ENCODE results near the gene IBA57. TPM values are rescaled to one million over a fixed set of nuclear protein-coding genes. Genes with fewer than 3 reads are reported as not detected.

IBA57 gene
- polyA plus RNA-seq, 1 of the 3 experiments (the other 2 are of a cell fraction), result 1.8 TPM

DNA sequence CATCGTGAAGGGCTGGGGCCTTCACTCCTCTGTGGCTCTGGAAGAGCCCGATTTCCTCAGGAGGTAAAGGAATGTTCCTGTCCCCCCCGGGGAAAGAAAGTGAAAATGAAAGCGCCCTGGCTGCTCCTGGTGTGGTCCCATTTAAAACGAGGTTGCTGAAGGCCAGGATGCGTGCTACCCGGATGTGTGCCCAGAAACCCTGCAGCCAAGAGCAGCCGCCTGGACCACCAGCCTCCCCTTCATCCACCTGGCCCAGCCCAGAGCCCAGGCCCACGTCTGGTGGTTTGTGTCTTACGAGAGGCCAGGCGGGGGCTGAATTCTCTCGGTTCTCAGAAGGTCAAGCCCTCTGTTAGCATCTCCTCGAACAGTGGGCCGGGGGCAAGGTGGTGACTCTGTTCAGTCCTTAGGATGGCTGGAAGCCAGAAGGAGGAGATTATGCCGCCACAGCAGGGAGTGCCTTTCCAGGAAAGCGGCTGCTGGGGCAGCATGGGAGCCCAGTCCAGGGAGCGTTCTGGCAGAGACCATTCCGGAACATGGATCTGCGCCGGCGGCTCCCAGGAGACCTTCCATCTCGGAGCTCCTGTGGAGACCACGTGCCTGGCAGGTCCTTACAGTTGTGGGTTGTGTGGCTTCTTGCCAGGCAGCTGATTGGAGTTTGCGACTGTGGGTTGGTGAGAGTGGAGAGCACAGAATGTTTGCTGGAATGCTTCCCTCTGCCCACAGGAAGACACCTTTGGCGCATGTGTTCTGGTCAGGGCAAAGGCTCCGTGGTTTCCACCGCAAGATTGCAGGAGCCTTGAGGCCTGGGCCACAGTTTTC, 24.2 kb upstream of the IBA57 start:
- Histone ChIP-seq H2AFZ (ENCODE audit: low read depth) (no peak overlapping the region), H3K9me2 (no peaks in the 10 kb centered on the region), H3K9ac (peak overlapping the region; percentile 98), H3K9me3 (no peaks in the 10 kb centered on the region), H3K27ac (ENCODE audit: low read depth in 2 of 2, low read length in 1 of 2) (peak overlapping the region in 1 of 2 experiments; percentile 89; a peak in 1 of 4 replicates), H3F3A (replicated peaks; ENCODE audit: insufficient read depth) (no peaks in the 10 kb centered on the region), H3K4me1 (ENCODE audit: control insufficient read depth in 1 of 2, insufficient read depth in 2 of 2, low read depth in 1 of 2, low read length in 1 of 2) (peaks cover 23% of the 10 kb centered on the region in 2 experiments; a peak in 2 of 4 replicates), H3K79me2 (ENCODE audit: insufficient read depth) (peaks cover 63% of the 10 kb centered on the region), H3K36me3 (replicated peaks in 1 of 2; ENCODE audit: control insufficient read depth in 1 of 2, insufficient read depth in 2 of 2, low read length in 1 of 2) (peaks cover 4 to 13% of the 10 kb centered on the region in 2 experiments), H3K27me3 (ENCODE audit: insufficient read depth) (peaks cover 12% of the 10 kb centered on the region; the same call in 1 of the 2 replicates), H4K20me1 (ENCODE audit: insufficient read depth) (peaks cover 57% of the 10 kb centered on the region), H3K4me3 (ENCODE audit: low read depth in 2 of 2, low read length in 1 of 2) (peak overlapping the region; percentile 87 to 99), H3K4me2 (peak overlapping the region; percentile 100)
- no peak for TF ChIP-seq JUND (IDR thresholded peaks at IDR 0.05)
- TF ChIP-seq NFIC (IDR thresholded peaks at IDR 0.05; ENCODE audit: borderline replicate concordance), result no peak
- no peak for TF ChIP-seq ELF1 (IDR thresholded peaks at IDR 0.05)
- TF ChIP-seq SMC3 (IDR thresholded peaks at IDR 0.05; ENCODE audit: low read depth, low read length), result no peak
- no peak for TF ChIP-seq TCF12 (IDR thresholded peaks at IDR 0.05)
- no peak for TF ChIP-seq RAD21 (IDR thresholded peaks at IDR 0.05; ENCODE audit: low read length)
- TF ChIP-seq FOXJ3 (CRISPR knock-in tag; IDR thresholded peaks at IDR 0.05), result no peak
- CTCF ChIA-PET, result interaction anchor here (4.5 to 5.4 kb wide), 2 partner anchors 24 to 25 kb away, joined by 22 to 24 read pairs; partner anchors contain the start of gene IBA57
- peak; percentile 34 for DNase-seq
- 46% methylated on average over 14 of the region's 27 CpGs for WGBS (ENCODE audit: low lambda C conversion rate)
- POLR2A ChIA-PET, result no interaction called here

DNA sequence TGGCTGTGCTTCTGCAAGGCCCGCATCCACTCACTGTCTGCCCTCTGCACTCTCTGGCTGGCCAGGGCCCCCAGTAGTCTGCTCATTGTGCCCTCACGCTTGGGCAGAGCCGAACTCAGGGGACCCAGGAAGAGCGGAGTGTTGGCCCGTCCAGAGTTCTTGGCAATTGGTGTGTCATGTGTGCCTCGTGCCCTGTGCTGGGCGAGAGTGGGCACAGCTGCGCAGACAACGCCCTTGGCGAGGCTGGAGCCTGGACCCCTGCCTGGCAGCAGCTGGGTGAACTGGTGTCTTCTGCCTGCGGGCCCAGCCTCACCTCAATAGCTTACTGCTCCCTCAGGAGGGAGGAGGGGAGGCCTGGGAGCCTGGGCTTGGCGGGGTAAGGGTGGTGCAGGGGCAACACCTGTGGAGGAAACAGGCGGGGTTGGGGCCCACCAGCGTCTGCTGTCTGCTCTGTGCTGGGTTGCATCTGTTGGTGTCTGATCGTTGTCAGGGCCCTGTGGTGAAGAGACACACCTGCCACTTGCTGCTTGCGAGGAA, 23.4 kb upstream of the IBA57 start:
- H4K20me1 ChIP-seq (ENCODE audit: insufficient read depth), result peaks cover 63% of the 10 kb centered on the region

More for the DNA sequence above, 23.4 kb upstream of the IBA57 start:
- Histone ChIP-seq H2AFZ (ENCODE audit: low read depth) (no peak overlapping the region), H3K79me2 (ENCODE audit: insufficient read depth) (peaks cover 69% of the 10 kb centered on the region), H3K4me3 (ENCODE audit: low read depth in 2 of 2, low read length in 1 of 2) (peak overlapping the region in 1 of 2 experiments; percentile 99; a peak in 2 of 4 replicates), H3K4me1 (ENCODE audit: control insufficient read depth in 1 of 2, insufficient read depth in 2 of 2, low read depth in 1 of 2, low read length in 1 of 2) (peaks cover 23% of the 10 kb centered on the region in 2 experiments; a peak in 2 of 4 replicates), H3K36me3 (replicated peaks in 1 of 2; ENCODE audit: control insufficient read depth in 1 of 2, insufficient read depth in 2 of 2, low read length in 1 of 2) (peaks cover 4 to 19% of the 10 kb centered on the region in 2 experiments), H3K9me2 (no peaks in the 10 kb centered on the region), H3K4me2 (peak overlapping the region; percentile 100), H3K9me3 (no peaks in the 10 kb centered on the region), H3F3A (replicated peaks; ENCODE audit: insufficient read depth) (no peaks in the 10 kb centered on the region), H3K9ac (peak overlapping the region; percentile 98), H3K27ac (ENCODE audit: low read depth in 2 of 2, low read length in 1 of 2) (no peak overlapping the region), H3K27me3 (ENCODE audit: insufficient read depth) (peaks cover 5% of the 10 kb centered on the region; the same call in 1 of the 2 replicates)
- no peak for TF ChIP-seq EZH2phosphoT487 (IDR thresholded peaks at IDR 0.05; ENCODE audit: borderline replicate concordance, low read depth)
- TF ChIP-seq POLR2AphosphoS5 (IDR thresholded peaks at IDR 0.05; ENCODE audit: low read depth, low read length), result no peak
- TF ChIP-seq, protein P1, sequence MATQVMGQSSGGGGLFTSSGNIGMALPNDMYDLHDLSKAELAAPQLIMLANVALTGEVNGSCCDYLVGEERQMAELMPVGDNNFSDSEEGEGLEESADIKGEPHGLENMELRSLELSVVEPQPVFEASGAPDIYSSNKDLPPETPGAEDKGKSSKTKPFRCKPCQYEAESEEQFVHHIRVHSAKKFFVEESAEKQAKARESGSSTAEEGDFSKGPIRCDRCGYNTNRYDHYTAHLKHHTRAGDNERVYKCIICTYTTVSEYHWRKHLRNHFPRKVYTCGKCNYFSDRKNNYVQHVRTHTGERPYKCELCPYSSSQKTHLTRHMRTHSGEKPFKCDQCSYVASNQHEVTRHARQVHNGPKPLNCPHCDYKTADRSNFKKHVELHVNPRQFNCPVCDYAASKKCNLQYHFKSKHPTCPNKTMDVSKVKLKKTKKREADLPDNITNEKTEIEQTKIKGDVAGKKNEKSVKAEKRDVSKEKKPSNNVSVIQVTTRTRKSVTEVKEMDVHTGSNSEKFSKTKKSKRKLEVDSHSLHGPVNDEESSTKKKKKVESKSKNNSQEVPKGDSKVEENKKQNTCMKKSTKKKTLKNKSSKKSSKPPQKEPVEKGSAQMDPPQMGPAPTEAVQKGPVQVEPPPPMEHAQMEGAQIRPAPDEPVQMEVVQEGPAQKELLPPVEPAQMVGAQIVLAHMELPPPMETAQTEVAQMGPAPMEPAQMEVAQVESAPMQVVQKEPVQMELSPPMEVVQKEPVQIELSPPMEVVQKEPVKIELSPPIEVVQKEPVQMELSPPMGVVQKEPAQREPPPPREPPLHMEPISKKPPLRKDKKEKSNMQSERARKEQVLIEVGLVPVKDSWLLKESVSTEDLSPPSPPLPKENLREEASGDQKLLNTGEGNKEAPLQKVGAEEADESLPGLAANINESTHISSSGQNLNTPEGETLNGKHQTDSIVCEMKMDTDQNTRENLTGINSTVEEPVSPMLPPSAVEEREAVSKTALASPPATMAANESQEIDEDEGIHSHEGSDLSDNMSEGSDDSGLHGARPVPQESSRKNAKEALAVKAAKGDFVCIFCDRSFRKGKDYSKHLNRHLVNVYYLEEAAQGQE (IDR thresholded peaks at IDR 0.05; ENCODE audit: low read depth, low read length), result no peak
- no peak for TF ChIP-seq TAF1 (IDR thresholded peaks at IDR 0.05; ENCODE audit: borderline replicate concordance, low read depth, low read length)
- no peak for TF ChIP-seq SIN3A (IDR thresholded peaks at IDR 0.05; ENCODE audit: borderline replicate concordance, low read depth, low read length)
- TF ChIP-seq, protein P2, sequence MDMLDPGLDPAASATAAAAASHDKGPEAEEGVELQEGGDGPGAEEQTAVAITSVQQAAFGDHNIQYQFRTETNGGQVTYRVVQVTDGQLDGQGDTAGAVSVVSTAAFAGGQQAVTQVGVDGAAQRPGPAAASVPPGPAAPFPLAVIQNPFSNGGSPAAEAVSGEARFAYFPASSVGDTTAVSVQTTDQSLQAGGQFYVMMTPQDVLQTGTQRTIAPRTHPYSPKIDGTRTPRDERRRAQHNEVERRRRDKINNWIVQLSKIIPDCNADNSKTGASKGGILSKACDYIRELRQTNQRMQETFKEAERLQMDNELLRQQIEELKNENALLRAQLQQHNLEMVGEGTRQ (IDR thresholded peaks at IDR 0.05; ENCODE audit: borderline replicate concordance, low read depth, low read length), result no peak
- TF ChIP-seq, protein P3, sequence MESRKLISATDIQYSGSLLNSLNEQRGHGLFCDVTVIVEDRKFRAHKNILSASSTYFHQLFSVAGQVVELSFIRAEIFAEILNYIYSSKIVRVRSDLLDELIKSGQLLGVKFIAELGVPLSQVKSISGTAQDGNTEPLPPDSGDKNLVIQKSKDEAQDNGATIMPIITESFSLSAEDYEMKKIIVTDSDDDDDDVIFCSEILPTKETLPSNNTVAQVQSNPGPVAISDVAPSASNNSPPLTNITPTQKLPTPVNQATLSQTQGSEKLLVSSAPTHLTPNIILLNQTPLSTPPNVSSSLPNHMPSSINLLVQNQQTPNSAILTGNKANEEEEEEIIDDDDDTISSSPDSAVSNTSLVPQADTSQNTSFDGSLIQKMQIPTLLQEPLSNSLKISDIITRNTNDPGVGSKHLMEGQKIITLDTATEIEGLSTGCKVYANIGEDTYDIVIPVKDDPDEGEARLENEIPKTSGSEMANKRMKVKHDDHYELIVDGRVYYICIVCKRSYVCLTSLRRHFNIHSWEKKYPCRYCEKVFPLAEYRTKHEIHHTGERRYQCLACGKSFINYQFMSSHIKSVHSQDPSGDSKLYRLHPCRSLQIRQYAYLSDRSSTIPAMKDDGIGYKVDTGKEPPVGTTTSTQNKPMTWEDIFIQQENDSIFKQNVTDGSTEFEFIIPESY (IDR thresholded peaks at IDR 0.05; ENCODE audit: borderline replicate concordance, low read depth), result no peak
- CTCF ChIA-PET, result interaction anchor here (5.4 kb wide), 1 partner anchor 24 kb away, joined by 24 read pairs; the partner anchor contains the start of gene IBA57
- no peak for DNase-seq
- POLR2A ChIA-PET, result interaction anchor here (1.1 kb wide), 1 partner anchor 10 kb away, joined by 3 read pairs; no protein-coding TSS in a partner anchor
- WGBS (ENCODE audit: low lambda C conversion rate), result 100% methylated on average over 7 of the region's 16 CpGs
